Stimulated activated CD4-positive, alpha-beta T cell treated with anti-CD3 and anti-CD28 coated beads, Interleukin-1b, Interleukin-23, amount 100 ng/mL, for 4 hours (primary cell): ENCODE results near the gene CCSER2.
A peak's percentile ranks its signal among the peaks of the same experiment; 100 is the strongest.
"Not testable (repeated sequence)": the region's sequence is repeated elsewhere in the genome, so short reads cannot be mapped to it uniquely, and the experiment has no call there.

Experiments
- DNase-seq, 2 donors: peaks; one replicate each; pipeline ENCODE4 v3.0.0-alpha.2; 2020; ENCODE audit warnings: low read depth in 2 of 2

CCSER2 gene

GRCh38 chr10:84347575-84348002 lies 19.2 kb downstream of the CCSER2 start:
- not testable (repeated sequence) for DNase-seq

GRCh38 chr10:84348447-84348846 lies 20.1 kb downstream of the CCSER2 start:
- DNase-seq, result no peak

GRCh38 chr10:84348860-84349259 lies 20.5 kb downstream of the CCSER2 start:
- DNase-seq, result no peak

- peak; percentile 48 to 51 for DNase-seq
Measured at GRCh38 chr10:84352251-84352842, 24.0 kb downstream of the CCSER2 start.

GRCh38 chr10:84353052-84353803 lies 24.8 kb downstream of the CCSER2 start:
- DNase-seq, result no peak

GRCh38 chr10:84354623-84355022 lies 26.2 kb downstream of the CCSER2 start:
- no peak for DNase-seq

- no peak for DNase-seq
Measured at GRCh38 chr10:84355106-84355505, 26.7 kb downstream of the CCSER2 start.

GRCh38 chr10:84356928-84357327 lies 28.5 kb downstream of the CCSER2 start:
- no peak for DNase-seq

- DNase-seq, result no peak
Measured at GRCh38 chr10:84358743-84359142, 30.4 kb downstream of the CCSER2 start.

GRCh38 chr10:84360637-84361365 lies 32.4 kb downstream of the CCSER2 start:
- no peak for DNase-seq

GRCh38 chr10:84365335-84365881 lies 37.0 kb downstream of the CCSER2 start:
- no peak for DNase-seq

- DNase-seq, result no peak
Measured at GRCh38 chr10:84366041-84366440, 37.7 kb downstream of the CCSER2 start.

GRCh38 chr10:84367256-84367655 lies 38.9 kb downstream of the CCSER2 start:
- DNase-seq, result no peak

- no peak for DNase-seq
Measured at GRCh38 chr10:84368828-84369227, 40.4 kb downstream of the CCSER2 start.

GRCh38 chr10:84370283-84370682 lies 41.9 kb downstream of the CCSER2 start:
- no peak for DNase-seq

GRCh38 chr10:84371944-84372343 lies 43.6 kb downstream of the CCSER2 start:
- DNase-seq, result no peak

- no peak for DNase-seq
Measured at GRCh38 chr10:84373000-84373399, 44.6 kb downstream of the CCSER2 start.

- no peak for DNase-seq
Measured at GRCh38 chr10:84374455-84374854, 46.1 kb downstream of the CCSER2 start.

GRCh38 chr10:84375011-84375410 lies 46.6 kb downstream of the CCSER2 start:
- DNase-seq, result peak in 1 of 2 donors; percentile 41

- no peak for DNase-seq
Measured at GRCh38 chr10:84375881-84376280, 47.5 kb downstream of the CCSER2 start.

GRCh38 chr10:84388148-84388547 lies 59.8 kb downstream of the CCSER2 start:
- DNase-seq, result no peak

- DNase-seq, result no peak
Measured at GRCh38 chr10:84390364-84390763, 62.0 kb downstream of the CCSER2 start.
